Panc1 (cell line): ENCODE data around the gene TMEM31. TPM values are rescaled to one million over a fixed set of nuclear protein-coding genes. Genes with fewer than 3 reads are reported as not detected.

Source experiments
- ATAC-seq: fragments of 200-7000 bp; cut with Tn5 transposase; 2 replicates; pipeline ENCODE4 v1.9.1; 2020; ENCODE audit warnings: mild to moderate bottlenecking, moderate library complexity
- BruUV-seq: library from RNA; stranded (reverse); fragments of 400-500 nt; replicated peaks from 2 replicates; lab custom pipeline; 2021; lab: Mats Ljungman, UMichigan
- CTCF ChIA-PET: fragments of 300-600 bp; sonication (Branson Sonifier 250); formaldehyde crosslinking; loops from one replicate; lab custom pipeline; 2022; ENCODE audit warnings: antibody characterized with exemption; lab: Charles Lee
- POLR2A ChIA-PET: fragments of 300-600 bp; sonication (Branson Sonifier 250); formaldehyde crosslinking; loops from one replicate; lab custom pipeline; 2022; ENCODE audit warnings: antibody characterized with exemption; lab: Charles Lee
- DNase-seq: peaks from one replicate; pipeline ENCODE4 v3.0.0-alpha.2; 2010; ENCODE audit warnings: low read depth, low spot score
- H3K27ac ChIP-seq: 2 replicates; pipeline ENCODE4 v1.5.1; 2011; ENCODE audit warnings: mild to moderate bottlenecking, low read length, inconsistent platforms
- H3K27me3 ChIP-seq: fragments of 200-500 bp; sonication (Bioruptor generic); 2 replicates; pipeline ENCODE4 v1.6.0; 2014; ENCODE audit warnings: low read length, inconsistent platforms; ENCODE audit not compliant: control insufficient read depth, insufficient read depth
- H3K36me3 ChIP-seq: fragments of 200-500 bp; sonication (Bioruptor generic); 2 replicates; pipeline ENCODE4 v1.5.1; 2014; ENCODE audit warnings: inconsistent platforms, mild to moderate bottlenecking, low read length, moderate library complexity; ENCODE audit not compliant: control insufficient read depth, insufficient read depth
- H3K4me1 ChIP-seq: 2 replicates; pipeline ENCODE4 v1.5.1; 2011; ENCODE audit warnings: inconsistent platforms, mild to moderate bottlenecking, low read length, moderate library complexity; ENCODE audit not compliant: control insufficient read depth, insufficient read depth
- H3K4me3 ChIP-seq, 2 experiments: 2 replicates each; pipeline ENCODE4 v1.5.1; 2011 to 2012; ENCODE audit warnings: low read depth in 2 of 2, low read length in 2 of 2, mild to moderate bottlenecking in 2 of 2, inconsistent platforms in 1 of 2, moderate library complexity in 1 of 2
- H3K9me3 ChIP-seq: fragments of 200-500 bp; sonication (Bioruptor generic); 2 replicates; pipeline ENCODE4 v1.5.1; 2014; ENCODE audit warnings: low read depth, mild to moderate bottlenecking, inconsistent platforms, low read length, moderate library complexity; ENCODE audit not compliant: control insufficient read depth, insufficient read depth
- CTCF ChIP-seq: fragments of 450-650 bp; IDR thresholded peaks from 2 replicates; pipeline ENCODE4 v1.5.1; 2017; ENCODE audit warnings: mild to moderate bottlenecking
- POLR2AphosphoS5 ChIP-seq: IDR thresholded peaks from 2 replicates; pipeline ENCODE4 v1.6.1; 2012; ENCODE audit warnings: mild to moderate bottlenecking, low read depth, low read length, moderate library complexity
- REST ChIP-seq, 2 experiments: IDR thresholded peaks; 2 replicates each; pipeline ENCODE4 v1.6.1; 2011 to 2012; ENCODE audit warnings: low read depth in 2 of 2, control low read depth in 1 of 2, low read length in 1 of 2, mild to moderate bottlenecking in 1 of 2, moderate library complexity in 1 of 2; ENCODE audit not compliant: insufficient read depth in 1 of 2
- SIN3A ChIP-seq: IDR thresholded peaks from 2 replicates; pipeline ENCODE4 v1.6.1; 2012; ENCODE audit warnings: low read depth, mild to moderate bottlenecking, low read length, moderate library complexity, borderline replicate concordance; ENCODE audit not compliant: insufficient read depth
- TCF7L2 ChIP-seq: IDR thresholded peaks from 2 replicates; pipeline ENCODE4 v1.6.1; 2011; ENCODE audit warnings: mild to moderate bottlenecking, low read depth, low read length, inconsistent platforms
- in situ Hi-C: cut with HindIII; loops from 2 replicates; pipeline ENCODE4 v1.10.0; 2016; ENCODE audit warnings: low sequenced_read_pairs, low pct_unique_long_range_greater_than_20kb
- intact Hi-C: fragments of 100-400 bp; cut with micrococcal nuclease; formaldehyde crosslinking; loops from one replicate; pipeline ENCODE4 v1.10.0; 2022; ENCODE audit not compliant: unreplicated experiment
- total RNA-seq: library from RNA; stranded (reverse); gene quantifications from one replicate; pipeline ENCODE4 v1.2.1, GENCODE V29; 2021; ENCODE audit not compliant: unreplicated experiment

TMEM31 gene
- total RNA-seq, 1 experiment from 2014 or later = not detected

DNA sequence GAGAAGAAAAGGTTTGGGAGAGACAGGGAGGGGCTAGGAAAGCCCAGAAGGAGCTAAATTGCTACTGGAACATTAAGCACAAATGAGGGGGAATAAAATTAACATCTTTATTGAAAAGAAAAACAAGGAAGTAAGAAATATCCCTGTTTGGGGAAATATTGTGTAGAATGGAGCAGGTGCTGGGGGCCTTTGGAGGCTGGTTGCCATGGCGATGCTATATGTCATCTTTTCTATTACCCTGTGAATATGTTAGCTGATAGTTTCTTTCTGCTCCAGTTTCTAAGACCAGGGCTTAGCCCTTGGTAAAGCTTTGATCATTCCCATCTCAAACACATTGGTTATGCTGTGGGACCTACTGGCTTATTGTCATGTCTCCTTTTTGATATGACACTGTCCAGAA, 28.7 kb downstream of the TMEM31 start:
- CTCF ChIA-PET = no interaction called here
- no TSS peak for BruUV-seq

GRCh38 chrX:103741879-103742278, 31.2 kb downstream of the TMEM31 start:
- DNase-seq = no peak
- TF ChIP-seq POLR2AphosphoS5 (no peak), REST (IDR thresholded peaks at IDR 0.05; ENCODE audit: insufficient read depth in 1 of 2, low read depth in 2 of 2, low read length in 1 of 2) (no peak), SIN3A (no peak), TCF7L2 (no peak), CTCF (no peak)
- H3K36me3 ChIP-seq = no peaks in the 10 kb centered on the region
- no peaks in the 10 kb centered on the region for H3K27me3 ChIP-seq
- no peak overlapping the region for H3K27ac ChIP-seq
- BruUV-seq = no TSS peak
- intact Hi-C loops (no loop called here), in situ Hi-C loops (no loop called here)
- CTCF ChIA-PET = no interaction called here
- no peak for ATAC-seq
- POLR2A ChIA-PET = no interaction called here
- no peaks in the 10 kb centered on the region for H3K4me1 ChIP-seq
- H3K4me3 ChIP-seq = no peak overlapping the region
- no peaks in the 10 kb centered on the region for H3K9me3 ChIP-seq

More for the DNA sequence above, 28.7 kb downstream of the TMEM31 start:
- Histone ChIP-seq H3K27ac (no peak overlapping the region), H3K4me1 (no peaks in the 10 kb centered on the region), H3K36me3 (no peaks in the 10 kb centered on the region), H3K27me3 (no peaks in the 10 kb centered on the region), H3K9me3 (no peaks in the 10 kb centered on the region), H3K4me3 (no peak overlapping the region)
- ATAC-seq (no peak), DNase-seq (no peak)
- intact Hi-C loops = no loop called here
- POLR2A ChIA-PET = no interaction called here
- no peak for TF ChIP-seq TCF7L2
- no peak for TF ChIP-seq POLR2AphosphoS5
- TF ChIP-seq SIN3A = no peak
- no peak for TF ChIP-seq REST (IDR thresholded peaks at IDR 0.05; ENCODE audit: insufficient read depth in 1 of 2, low read depth in 2 of 2, low read length in 1 of 2)
- no peak for TF ChIP-seq CTCF
- in situ Hi-C loops = no loop called here
